HEK293 (cell line): ENCODE results near the gene ABCA2.

Experiments used
- ELK4 ChIP-seq: IDR thresholded peaks from 2 replicates; pipeline ENCODE4 v1.6.1; 2011; ENCODE audit warnings: mild to moderate bottlenecking, low read depth, low read length, borderline replicate concordance
- ZFP3 ChIP-seq: fragments of 450-650 bp; formaldehyde crosslinking; IDR thresholded peaks from 2 replicates; pipeline ENCODE4 v1.5.1; 2016; ENCODE audit warnings: low read depth, missing biosample characterization, missing genetic modification characterization
- ZNF324 ChIP-seq: fragments of 450-650 bp; formaldehyde crosslinking; IDR thresholded peaks from 2 replicates; pipeline ENCODE4 v1.5.1; 2016; ENCODE audit warnings: missing biosample characterization, missing genetic modification characterization
- ZNF341 ChIP-seq: fragments of 450-650 bp; formaldehyde crosslinking; IDR thresholded peaks from 2 replicates; pipeline ENCODE4; 2016; ENCODE audit warnings: low read depth, missing biosample characterization, missing genetic modification characterization
- ZNF670 ChIP-seq: fragments of 450-650 bp; formaldehyde crosslinking; IDR thresholded peaks from 2 replicates; pipeline ENCODE4 v1.5.1; 2016; ENCODE audit warnings: missing biosample characterization, missing genetic modification characterization, low read depth
- ZNF843 ChIP-seq: fragments of 450-650 bp; formaldehyde crosslinking; IDR thresholded peaks from 2 replicates; pipeline ENCODE4 v1.5.1; 2016; ENCODE audit warnings: missing biosample characterization, missing genetic modification characterization
- TF ChIP-seq, protein P1 (sequence below): fragments of 450-650 bp; formaldehyde crosslinking; IDR thresholded peaks from 2 replicates; pipeline ENCODE4 v1.5.1; 2016; ENCODE audit warnings: missing biosample characterization, missing genetic modification characterization

GRCh38 chr9:137032858-137033257, 4.8 kb upstream of the ABCA2 start:
- TF ChIP-seq ZNF843 (tag by site-specific recombination): no peak
- TF ChIP-seq ZNF670: no peak
- TF ChIP-seq, protein P1, sequence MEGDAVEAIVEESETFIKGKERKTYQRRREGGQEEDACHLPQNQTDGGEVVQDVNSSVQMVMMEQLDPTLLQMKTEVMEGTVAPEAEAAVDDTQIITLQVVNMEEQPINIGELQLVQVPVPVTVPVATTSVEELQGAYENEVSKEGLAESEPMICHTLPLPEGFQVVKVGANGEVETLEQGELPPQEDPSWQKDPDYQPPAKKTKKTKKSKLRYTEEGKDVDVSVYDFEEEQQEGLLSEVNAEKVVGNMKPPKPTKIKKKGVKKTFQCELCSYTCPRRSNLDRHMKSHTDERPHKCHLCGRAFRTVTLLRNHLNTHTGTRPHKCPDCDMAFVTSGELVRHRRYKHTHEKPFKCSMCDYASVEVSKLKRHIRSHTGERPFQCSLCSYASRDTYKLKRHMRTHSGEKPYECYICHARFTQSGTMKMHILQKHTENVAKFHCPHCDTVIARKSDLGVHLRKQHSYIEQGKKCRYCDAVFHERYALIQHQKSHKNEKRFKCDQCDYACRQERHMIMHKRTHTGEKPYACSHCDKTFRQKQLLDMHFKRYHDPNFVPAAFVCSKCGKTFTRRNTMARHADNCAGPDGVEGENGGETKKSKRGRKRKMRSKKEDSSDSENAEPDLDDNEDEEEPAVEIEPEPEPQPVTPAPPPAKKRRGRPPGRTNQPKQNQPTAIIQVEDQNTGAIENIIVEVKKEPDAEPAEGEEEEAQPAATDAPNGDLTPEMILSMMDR (tag by site-specific recombination): no peak
- TF ChIP-seq ZNF341 (tag by site-specific recombination): no peak
- TF ChIP-seq ELK4: no peak
- TF ChIP-seq ZFP3 (tag by site-specific recombination): no peak
- no peak for TF ChIP-seq ZNF324 (tag by site-specific recombination)
